ENCODE data around the gene RHBG.
A peak's percentile ranks its signal among the peaks of the same experiment; 100 is the strongest.

The RHBG gene

GRCh38 chr1:156409439-156409838, 40.4 kb downstream of the RHBG start:
- DNase-seq = no peak

GRCh38 chr1:156410238-156410637, 41.2 kb downstream of the RHBG start:
- no peak for DNase-seq

- no peak for DNase-seq
Measured at GRCh38 chr1:156410740-156411139, 41.7 kb downstream of the RHBG start.

- no peak for DNase-seq
Measured at GRCh38 chr1:156412653-156413321, 43.8 kb downstream of the RHBG start.

- no peak for DNase-seq
Measured at GRCh38 chr1:156413391-156414246, 44.6 kb downstream of the RHBG start.

- no peak for DNase-seq
Measured at GRCh38 chr1:156414461-156415064, 45.6 kb downstream of the RHBG start.

- DNase-seq = no peak
Measured at GRCh38 chr1:156416993-156417392, 48.0 kb downstream of the RHBG start.

- no peak for DNase-seq
Measured at GRCh38 chr1:156417401-156418020, 48.5 kb downstream of the RHBG start.

- DNase-seq = no peak
Measured at GRCh38 chr1:156418416-156419070, 49.5 kb downstream of the RHBG start.

GRCh38 chr1:156419854-156420204, 50.8 kb downstream of the RHBG start:
- DNase-seq = peak; percentile 25

- DNase-seq = peak; percentile 60
Measured at GRCh38 chr1:156420205-156421061, 51.4 kb downstream of the RHBG start.

GRCh38 chr1:156421062-156421938, 52.3 kb downstream of the RHBG start:
- DNase-seq = peak; percentile 82

- no peak for DNase-seq
Measured at GRCh38 chr1:156421939-156422601, 53.1 kb downstream of the RHBG start.

- no peak for DNase-seq
Measured at GRCh38 chr1:156422602-156423091, 53.6 kb downstream of the RHBG start.

- no peak for DNase-seq
Measured at GRCh38 chr1:156423422-156424352, 54.7 kb downstream of the RHBG start.

GRCh38 chr1:156424806-156425432, 55.9 kb downstream of the RHBG start:
- no peak for DNase-seq

- no peak for DNase-seq
Measured at GRCh38 chr1:156425943-156426342, 56.9 kb downstream of the RHBG start.

- no peak for DNase-seq
Measured at GRCh38 chr1:156427957-156428356, 58.9 kb downstream of the RHBG start.
